Ramos (cell line): ENCODE data around the gene METTL9.
"Not testable (repeated sequence)": the region's sequence is repeated elsewhere in the genome, so short reads cannot be mapped to it uniquely, and the experiment has no call there.

Experiments
- in situ Hi-C: fragments of 300-500 bp; cut with MboI; formaldehyde crosslinking; loops from one replicate; pipeline ENCODE4 v1.14.3; 2022; ENCODE audit warnings: low sequenced_read_pairs; ENCODE audit not compliant: unreplicated experiment

Gene METTL9

DNA sequence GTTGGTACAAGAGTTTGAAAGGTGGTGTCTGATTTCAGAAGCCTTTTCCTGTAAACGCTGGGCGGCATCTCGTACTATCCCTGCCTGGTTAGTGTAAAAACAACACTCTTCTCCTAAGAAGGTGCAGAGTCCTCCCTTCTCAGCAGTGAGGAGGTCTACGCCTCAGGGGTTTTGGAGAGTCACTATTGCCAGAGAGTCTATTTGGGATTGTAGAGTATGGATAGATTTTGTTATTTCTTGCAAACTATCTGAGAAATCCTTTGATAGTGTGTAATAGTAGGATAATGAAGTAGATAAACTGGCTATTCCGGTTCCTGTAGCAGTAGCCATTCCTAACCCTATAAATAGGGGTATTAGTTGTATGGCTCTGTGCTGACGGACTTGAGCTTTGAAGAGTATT, 31.5 kb downstream of the METTL9 start:
- in situ Hi-C loops: not testable (repeated sequence)

- in situ Hi-C loops: not testable (repeated sequence)
Observed at GRCh38 chr16:21631376-21631775, 32.0 kb downstream of the METTL9 start.

DNA sequence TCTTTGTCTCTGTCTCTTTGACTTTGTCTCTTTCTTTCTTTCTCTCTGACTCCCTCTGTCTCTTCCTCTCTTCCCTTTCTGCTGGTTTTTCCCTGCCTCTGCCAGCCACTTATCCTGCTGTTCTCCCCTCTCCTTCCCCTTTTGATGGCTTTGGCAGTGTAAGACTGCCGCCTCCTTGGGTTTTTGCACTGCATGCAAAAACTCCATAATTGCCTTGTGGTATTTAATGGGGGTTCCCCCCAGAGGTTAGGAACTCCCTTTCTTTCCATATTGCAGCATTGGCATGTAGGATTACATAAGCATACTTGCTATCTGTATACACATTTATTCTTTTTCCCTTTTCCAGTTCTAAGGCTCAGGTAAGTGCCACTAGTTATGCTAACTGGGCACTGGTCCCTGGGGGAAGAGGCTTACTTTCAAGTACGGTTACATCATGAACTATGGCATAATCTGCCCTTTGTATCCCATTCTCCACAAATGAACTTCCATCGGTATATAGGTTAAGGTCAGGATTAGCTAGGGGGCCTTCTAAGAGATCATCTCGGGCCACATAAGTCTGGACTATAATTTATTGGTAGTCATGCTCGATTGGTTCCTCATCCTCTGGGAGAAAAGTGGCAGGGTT, 32.7 kb downstream of the METTL9 start:
- in situ Hi-C loops: not testable (repeated sequence)

DNA sequence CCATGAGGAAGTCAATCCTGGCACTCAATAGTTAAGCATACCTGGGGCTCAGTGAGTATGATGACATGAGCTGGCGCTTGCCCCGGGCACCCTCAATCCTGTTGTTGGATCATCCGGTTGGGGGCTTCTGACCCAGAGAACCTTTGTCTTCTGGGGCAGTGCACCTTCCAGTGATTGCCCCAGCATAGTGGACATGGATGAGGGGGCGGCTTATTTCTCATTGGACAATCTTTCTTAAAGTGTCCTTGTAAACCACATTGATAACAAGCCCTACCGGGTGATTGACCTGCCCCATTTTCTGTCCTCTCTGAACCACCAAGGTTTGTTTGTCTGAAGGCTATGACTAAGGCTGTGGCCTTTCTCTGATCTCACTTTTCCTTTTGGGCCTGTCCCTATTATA, 34.8 kb downstream of the METTL9 start:
- in situ Hi-C loops: no loop called here

- in situ Hi-C loops: not testable (repeated sequence)
Observed at GRCh38 chr16:21635694-21636093, 36.3 kb downstream of the METTL9 start.

GRCh38 chr16:21637032-21637968, 37.9 kb downstream of the METTL9 start:
- in situ Hi-C loops: no loop called here

DNA sequence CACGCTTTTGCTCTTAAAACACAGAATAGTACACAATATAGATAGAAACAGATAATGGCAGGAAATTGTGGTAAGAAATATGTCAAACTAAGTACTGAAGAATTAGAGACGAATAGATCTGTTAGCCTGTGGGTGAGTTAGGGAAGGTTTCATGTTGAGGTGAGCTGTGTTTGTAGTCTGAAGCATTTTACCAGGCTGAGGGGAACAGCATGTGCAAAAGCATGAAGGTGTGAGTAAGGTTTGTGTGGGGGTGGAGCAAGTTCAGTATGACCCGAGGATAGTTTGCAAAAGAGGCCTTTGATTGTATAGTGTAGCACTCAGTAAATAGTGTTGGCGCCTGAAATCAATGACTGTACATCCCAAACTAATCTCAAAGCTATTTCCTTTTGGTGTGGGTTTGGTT, 39.2 kb downstream of the METTL9 start:
- in situ Hi-C loops: no loop called here

- in situ Hi-C loops: no loop called here
Observed at GRCh38 chr16:21639493-21639892, 40.1 kb downstream of the METTL9 start.

DNA sequence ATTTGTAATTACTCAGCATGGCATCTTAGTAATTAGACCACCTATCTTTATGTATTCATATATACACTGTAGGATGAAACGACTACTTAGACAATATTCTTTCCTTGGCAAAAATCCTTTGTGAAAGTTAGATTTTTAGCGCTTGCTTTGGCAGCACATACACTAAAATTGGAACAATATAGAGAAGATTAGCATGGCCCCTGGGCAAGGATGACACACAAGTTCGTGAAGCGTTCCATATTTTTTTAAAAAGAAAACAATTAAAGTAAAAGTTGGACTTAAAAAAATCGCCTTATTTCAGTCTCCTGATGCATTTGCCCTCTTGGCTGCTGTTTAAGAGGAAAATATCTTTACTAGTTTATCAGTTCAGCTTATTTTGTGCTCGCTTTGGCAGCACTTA, 42.5 kb downstream of the METTL9 start:
- in situ Hi-C loops: no loop called here

- in situ Hi-C loops: no loop called here
Observed at GRCh38 chr16:21642861-21643260, 43.5 kb downstream of the METTL9 start.

GRCh38 chr16:21643785-21644184, 44.4 kb downstream of the METTL9 start:
- in situ Hi-C loops: no loop called here

- in situ Hi-C loops: no loop called here
Observed at GRCh38 chr16:21644674-21645073, 45.3 kb downstream of the METTL9 start.

- in situ Hi-C loops: no loop called here
Observed at GRCh38 chr16:21645261-21645721, 45.9 kb downstream of the METTL9 start.

- in situ Hi-C loops: no loop called here
Observed at GRCh38 chr16:21646091-21646490, 46.7 kb downstream of the METTL9 start.

GRCh38 chr16:21646721-21647561, 47.6 kb downstream of the METTL9 start:
- in situ Hi-C loops: no loop called here

GRCh38 chr16:21647562-21648164, 48.3 kb downstream of the METTL9 start:
- in situ Hi-C loops: no loop called here

DNA sequence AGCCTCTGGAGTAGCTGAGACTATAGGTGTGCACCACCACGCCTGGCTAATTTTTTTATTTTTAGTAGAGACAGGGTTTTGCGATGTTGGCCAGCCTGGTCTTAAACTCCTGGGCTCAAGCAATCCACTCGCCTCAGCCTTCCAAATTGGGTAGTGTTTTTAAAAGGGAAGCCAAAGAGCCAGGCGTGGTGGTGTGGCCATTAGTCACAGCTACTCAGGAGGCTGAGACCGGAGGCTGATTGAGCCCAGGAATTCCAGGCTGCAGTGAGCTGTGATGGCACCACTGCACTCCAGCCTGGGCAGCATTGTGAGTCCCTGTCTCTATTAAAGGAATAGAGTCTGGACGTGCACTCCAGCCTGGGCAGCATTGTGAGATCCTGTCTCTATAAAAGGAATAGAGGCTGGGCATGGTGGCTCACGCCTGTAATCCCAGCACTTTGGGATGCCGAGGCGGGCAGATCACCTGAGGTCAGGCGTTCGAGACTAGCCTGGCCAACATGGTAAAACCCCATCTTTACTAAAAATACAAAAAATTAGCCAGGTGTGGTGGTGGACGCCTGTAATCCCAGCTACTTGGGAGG, 50.5 kb downstream of the METTL9 start:
- in situ Hi-C loops: not testable (repeated sequence)

DNA sequence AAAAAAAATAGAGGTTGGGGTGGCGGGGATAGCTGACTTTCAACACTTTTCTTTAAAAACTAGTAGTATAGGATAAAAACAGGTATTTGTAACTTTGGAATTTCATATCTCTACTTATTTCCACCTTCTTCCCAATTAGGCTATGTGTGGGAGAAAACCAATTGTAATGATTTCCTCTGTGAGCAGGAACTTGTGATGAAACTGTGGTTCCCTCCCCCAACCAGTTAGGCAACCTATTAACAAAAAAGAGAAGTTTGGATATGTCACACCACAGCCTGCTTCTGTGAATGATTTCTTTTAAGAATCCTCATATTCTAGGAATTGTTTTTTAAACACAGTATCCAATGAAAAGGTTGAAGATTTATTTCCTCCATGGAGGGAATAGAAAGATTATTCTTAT, 51.1 kb downstream of the METTL9 start:
- in situ Hi-C loops: no loop called here

GRCh38 chr16:21651515-21651914, 52.1 kb downstream of the METTL9 start:
- in situ Hi-C loops: no loop called here

- in situ Hi-C loops: no loop called here
Observed at GRCh38 chr16:21652453-21652852, 53.1 kb downstream of the METTL9 start, which contains the start of gene IGSF6. Gene IGSF6, minus strand, starts transcription at chr16:21652608. Its CDS starts 10 bp downstream, at chr16:21652598.
